GM18502 (cell line): ENCODE measurements around the gene BRD4.

ENCODE experiments used
- ATAC-seq: cut with Tn5 transposase; IDR thresholded peaks from one replicate; pipeline ENCODE4 v1.9.1; 2021; ENCODE audit warnings: mild to moderate bottlenecking; ENCODE audit not compliant: unreplicated experiment, poor library complexity

BRD4 gene

GRCh38 chr19:15274477-15274876 is 57.9 kb downstream of the BRD4 start:
- ATAC-seq, result no peak

DNA sequence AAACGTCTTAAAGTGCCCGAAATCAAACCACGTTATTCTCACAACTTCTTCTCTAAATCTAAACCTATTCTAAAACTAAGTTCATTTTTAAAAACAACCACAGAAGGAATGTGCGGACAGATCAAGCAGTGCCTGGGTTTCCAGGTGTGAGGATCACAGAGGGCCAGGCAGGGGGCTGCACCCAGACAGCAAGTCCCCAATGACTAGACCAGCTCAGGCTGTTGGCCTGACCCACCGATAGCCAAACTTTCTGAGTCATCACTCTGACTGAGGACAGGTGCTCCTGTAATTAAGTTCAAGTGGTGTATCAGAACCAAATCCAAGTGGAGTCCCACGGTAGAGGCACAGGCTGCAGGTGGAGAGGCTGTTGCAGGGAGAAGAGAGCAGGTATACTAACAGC is 62.5 kb downstream of the BRD4 start:
- ATAC-seq, result no peak

DNA sequence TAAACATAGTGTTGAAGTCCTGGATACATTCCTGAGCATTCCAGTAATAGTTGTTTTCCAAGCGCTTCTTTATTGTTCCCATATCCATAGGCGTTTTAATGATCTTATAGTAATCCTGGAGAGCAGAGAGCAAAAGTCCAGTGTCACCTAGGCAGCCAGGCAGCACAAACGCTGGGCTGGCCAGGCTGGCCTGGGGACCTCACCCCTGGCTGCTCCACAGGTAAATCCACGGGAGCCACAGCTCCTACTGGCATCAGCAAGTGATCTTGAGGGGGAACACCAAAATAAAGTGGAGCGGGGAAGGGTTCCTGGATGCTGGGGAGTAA is 63.4 kb downstream of the BRD4 start:
- ATAC-seq, result no peak

- ATAC-seq, result no peak
Observed at GRCh38 chr19:15268192-15268927, 64.0 kb downstream of the BRD4 start.

- no peak for ATAC-seq
Observed at GRCh38 chr19:15266683-15267082, 65.7 kb downstream of the BRD4 start.

- ATAC-seq, result no peak
Observed at GRCh38 chr19:15265850-15266248, 66.5 kb downstream of the BRD4 start.

GRCh38 chr19:15265214-15265849 is 67.0 kb downstream of the BRD4 start:
- no peak for ATAC-seq

DNA sequence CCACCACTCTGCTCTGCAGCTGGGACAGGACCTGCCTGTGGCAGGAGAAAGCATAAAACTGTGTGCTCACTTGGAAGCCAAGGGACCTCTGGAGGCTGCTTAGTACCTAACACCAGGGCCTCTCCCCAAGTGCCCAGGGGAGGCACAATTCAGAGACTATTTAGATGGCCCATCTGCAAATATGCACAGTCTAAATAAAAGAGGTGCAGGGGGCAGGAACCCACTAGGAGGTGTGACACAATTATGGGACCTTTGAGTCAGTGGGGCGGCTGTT is 67.5 kb downstream of the BRD4 start:
- no peak for ATAC-seq

GRCh38 chr19:15264061-15264932 is 68.0 kb downstream of the BRD4 start:
- ATAC-seq, result no peak

DNA sequence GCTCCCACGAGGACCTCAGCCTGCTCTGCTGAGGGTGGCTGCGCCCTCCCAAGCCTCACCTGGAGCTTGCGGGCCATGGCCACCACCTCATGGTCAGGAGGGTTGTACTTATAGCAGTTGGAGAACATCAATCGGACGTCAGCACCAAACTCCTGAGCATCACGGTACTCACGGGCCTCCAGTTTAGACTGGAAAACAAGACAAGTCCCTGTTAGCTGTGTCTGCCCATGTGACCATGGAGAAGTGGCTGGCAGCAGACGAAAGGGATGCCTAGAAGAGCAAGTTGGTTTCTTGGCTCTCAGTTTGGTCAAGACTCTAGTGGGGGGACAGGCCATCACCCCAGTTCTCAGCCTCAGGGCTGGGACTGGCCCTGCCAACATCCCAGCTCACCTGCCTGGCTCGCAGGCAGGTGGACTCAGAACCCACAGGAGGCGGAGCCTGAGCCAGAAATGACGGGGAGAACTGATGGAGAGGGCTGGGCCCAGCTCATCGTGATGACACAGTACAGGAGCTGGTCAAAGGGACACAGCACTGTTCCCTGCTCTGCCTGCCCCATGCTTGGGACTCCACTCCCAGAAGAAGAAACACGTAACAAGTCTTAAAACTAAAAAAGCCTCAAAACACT is 68.9 kb downstream of the BRD4 start:
- ATAC-seq, result no peak

- ATAC-seq, result no peak
Observed at GRCh38 chr19:15262011-15262410, 70.3 kb downstream of the BRD4 start.

DNA sequence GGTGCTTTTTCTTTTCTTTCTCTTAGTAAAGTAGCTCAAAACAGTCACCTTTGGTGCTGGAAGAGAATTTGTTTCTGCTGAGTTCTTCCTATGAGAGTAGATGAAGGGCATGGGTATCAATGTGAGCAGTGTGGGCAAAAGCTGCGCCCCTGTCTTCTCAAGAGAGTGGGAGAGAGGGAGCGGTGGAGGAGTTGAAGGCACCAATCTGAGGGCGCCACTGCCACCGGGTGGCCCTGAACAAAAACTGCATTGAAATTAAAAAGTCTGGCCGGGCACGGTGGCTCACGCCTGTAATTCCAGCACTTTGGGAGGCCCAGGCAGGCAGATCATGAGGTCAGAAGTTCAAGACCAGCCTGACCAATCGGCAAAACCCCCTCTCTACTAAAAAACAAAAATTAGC is 71.4 kb downstream of the BRD4 start:
- ATAC-seq, result no peak

- no peak for ATAC-seq
Observed at GRCh38 chr19:15259907-15260306, 72.4 kb downstream of the BRD4 start.

DNA sequence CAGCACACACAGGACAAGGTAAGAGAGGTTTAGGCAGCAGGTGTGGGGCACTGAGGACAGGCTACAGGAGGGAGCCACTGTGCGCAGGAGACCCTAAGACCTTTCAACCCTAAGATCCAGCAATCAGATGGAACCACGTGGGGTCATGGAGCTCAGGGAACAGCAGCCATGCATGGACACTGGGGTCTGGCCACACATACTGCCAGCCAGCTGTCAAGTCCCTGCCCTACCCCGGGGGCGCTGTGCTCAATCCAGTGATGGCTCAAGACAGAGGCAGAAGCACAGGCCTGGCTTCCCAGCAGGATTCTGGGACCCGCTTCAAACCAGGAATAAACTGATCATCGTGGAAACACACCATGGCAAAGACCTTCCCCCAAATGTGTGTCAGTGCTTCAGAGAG is 74.6 kb downstream of the BRD4 start:
- no peak for ATAC-seq

GRCh38 chr19:15256708-15257331 is 75.5 kb downstream of the BRD4 start:
- no peak for ATAC-seq

GRCh38 chr19:15255359-15255990 is 76.9 kb downstream of the BRD4 start:
- no peak for ATAC-seq

GRCh38 chr19:15254547-15254946 is 77.8 kb downstream of the BRD4 start:
- ATAC-seq, result no peak

DNA sequence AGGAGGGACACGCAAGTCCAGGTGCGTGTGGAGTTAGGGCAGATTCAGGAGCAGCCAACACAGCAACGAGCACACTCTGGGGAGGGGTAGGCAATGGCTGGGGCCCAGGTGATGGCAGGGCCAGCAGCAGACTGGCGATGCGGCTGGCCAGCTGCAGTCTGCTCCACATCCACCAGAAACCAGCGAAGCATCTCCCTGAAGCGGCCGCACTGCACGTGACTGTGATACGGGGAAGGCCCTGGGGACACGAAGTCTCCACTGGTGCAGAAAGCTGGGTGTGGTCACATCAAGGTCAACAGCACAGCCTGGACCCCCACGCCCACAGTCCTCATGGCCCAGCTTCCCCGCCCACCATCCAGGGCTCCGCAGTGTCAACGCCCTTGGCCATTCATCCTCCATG is 78.8 kb downstream of the BRD4 start:
- ATAC-seq, result no peak

GRCh38 chr19:15253061-15253460 is 79.3 kb downstream of the BRD4 start:
- ATAC-seq, result no peak

GRCh38 chr19:15252398-15253018 is 79.8 kb downstream of the BRD4 start:
- ATAC-seq, result no peak
